Erythroblast (primary cell): ENCODE data around the gene NEU4.

Experiments used
- GATA1 ChIP-seq: IDR thresholded peaks from 2 replicates; pipeline ENCODE4 v1.6.1; 2011; ENCODE audit warnings: low read depth, mild to moderate bottlenecking, control low read depth, low read length, moderate library complexity
- POLR2A ChIP-seq: IDR thresholded peaks from 2 replicates; pipeline ENCODE4 v1.6.1; 2011; ENCODE audit warnings: mild to moderate bottlenecking, low read length

GRCh38 chr2:241853651-241854341, 44.8 kb downstream of the NEU4 start:
- no peak for TF ChIP-seq POLR2A
- TF ChIP-seq GATA1: no peak
